Activated naive CD4-positive, alpha-beta T cell (primary cell): ENCODE data around the gene SECTM1.

ENCODE experiments used
- DNase-seq, 4 experiments: peaks; one replicate each; lab custom pipeline; 2025; lab: John Stamatoyannopoulos, UW

SECTM1 gene

DNA sequence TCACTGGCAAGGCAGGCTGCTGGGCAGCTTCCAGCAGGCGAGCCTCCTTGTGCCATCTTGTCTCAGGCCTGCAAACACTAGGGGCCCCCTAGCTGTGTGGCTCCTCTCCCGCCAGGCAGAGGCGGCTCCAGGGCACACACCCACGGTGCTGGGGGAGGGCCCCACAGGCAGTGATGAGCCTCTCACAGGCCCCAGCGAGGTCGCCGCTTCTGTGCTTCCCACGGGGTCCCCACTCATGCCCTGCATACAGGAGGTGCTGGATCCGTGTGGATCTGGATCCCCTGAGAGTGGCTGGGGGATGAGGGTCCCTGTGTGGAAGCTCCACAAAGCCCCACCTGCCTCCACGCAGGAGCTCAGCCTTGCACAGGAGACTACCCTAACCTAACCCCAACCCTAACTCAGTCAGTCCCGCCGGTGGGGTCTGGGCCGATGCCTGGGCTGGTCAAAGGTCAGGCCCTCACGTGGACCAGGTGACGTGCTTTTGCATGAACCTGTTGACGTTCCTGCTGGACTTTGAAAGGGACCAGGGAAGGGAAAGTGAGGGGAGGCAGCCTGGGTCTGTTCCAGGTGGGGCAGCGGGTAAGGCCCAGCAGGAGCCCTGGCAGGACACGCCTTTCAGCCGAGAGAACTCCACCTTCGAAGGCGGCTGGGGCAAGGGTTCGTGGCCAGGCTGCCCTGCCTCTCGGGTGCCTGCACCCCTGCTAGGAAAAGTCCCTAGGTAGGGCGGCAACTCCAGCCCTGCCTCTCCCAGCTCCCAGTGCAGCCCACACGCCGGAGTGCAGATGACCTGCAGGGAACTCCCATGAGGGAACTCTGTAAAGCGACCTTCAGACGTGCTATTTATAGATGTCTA is 5.2 kb downstream of the SECTM1 start:
- no peak for DNase-seq

DNA sequence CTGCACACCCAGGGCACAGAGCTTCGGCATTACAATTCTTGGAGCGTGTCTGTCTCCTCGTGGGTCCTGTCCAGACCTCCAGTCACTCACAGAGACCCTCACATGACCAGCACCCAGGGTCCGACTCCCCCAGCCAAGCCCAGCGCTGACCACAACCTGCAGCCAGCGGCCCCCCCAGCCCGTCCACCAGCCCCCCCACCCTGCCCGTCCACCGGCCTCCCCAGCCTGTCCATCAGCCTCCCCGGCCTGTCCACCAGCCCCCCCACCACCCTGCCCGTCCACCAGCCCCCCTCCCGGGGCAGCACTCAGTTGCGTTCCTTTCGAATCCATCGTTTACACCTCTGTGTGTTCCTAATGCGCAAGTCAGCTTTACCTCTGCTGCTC is 5.8 kb downstream of the SECTM1 start:
- no peak for DNase-seq

DNA sequence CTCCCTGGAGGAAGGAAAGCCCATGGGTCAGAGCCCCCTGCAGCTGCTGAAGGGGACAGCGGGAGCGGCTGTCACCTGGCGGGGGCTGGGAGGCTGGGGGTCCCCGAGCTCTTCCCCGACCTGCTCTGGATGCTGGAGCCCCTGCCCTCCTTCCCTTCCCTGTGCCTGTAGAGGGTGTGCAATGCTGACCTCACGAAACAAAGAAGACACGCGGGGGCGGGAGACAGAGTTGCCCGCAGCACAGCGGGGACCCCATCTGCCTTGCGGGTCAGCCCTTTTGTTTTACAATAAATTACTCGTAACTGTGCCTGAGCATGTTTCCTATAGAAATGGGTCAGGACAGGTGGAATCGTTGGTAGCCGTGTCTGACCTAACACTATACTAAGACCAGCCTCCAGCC is 6.3 kb downstream of the SECTM1 start:
- DNase-seq, result no peak

DNA sequence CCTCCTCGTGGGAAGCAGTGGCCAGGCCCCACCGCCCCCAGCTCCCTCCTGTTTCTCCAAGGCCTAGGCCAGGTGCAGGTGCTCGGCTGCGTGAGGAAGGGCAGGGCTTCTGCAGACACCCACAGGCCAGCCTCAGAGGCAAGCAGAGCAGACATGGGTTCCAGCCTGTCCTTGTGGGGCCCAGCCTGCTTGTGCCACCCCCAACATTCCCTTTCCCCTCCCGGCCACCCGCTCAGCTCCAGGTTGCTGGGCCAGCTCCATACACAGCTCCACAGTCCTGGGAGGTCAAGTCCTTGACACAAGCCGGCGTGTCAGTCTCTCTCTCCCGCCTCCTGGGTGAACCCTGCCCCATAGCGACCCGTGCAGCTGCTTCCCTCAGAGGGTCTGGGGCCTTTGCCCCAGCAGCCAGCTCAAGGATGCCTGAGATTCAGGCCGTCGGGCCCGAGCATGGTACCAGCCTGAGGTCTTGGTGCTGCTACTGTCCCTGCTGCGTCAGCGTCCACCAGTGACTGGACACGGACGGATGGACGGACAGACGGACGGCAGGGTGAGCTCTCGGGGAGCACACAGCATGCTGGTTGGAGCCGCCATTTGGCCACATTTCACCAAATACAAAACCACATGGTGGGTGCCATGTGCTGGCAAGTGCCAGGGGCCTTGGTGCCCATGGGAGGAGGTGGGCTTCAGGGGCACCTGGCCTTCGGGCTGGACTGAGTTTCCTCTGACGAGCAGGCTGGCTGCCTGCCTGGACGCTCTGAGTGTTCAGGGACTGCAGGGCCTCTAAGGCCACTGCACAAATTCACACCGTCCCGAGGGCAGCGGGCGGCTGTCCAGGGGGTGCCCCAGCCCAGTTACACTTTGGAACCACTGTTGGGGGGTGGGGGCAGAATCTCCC is 8.0 kb downstream of the SECTM1 start:
- no peak for DNase-seq

DNA sequence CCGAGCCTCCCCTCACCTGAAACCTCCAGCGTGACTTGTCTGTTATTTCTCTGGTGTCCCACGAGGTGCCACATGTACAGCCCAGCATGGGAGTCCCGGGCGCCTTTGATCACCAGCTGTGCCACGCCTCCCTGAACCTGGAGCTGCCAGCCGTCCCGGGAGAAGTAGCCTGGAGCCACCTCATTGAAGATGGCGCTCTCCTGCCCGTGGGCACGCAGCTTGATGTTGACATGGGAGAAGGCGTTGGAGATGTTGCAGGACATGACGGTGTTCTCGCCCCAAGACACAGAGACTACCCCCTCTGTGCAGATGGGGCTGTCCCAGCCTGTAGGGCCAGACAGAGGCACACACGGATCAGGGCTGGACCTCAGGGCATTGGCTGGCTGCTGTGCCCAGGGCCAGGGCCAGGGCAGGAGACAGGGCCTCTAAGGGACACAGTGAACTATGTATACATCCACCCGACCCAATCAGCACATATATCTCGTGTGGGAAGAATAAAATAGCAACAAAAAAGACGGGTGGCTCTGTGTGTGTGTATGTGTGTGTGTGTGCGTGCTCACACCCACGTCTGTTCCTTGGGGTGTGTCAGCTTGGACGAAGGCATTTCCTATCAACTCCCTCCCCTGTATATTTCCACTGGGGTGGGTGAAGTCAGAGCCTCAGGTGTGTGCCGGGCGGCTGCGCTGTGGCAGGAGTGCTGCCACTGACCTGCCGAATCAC is 8.8 kb downstream of the SECTM1 start:
- no peak for DNase-seq

DNA sequence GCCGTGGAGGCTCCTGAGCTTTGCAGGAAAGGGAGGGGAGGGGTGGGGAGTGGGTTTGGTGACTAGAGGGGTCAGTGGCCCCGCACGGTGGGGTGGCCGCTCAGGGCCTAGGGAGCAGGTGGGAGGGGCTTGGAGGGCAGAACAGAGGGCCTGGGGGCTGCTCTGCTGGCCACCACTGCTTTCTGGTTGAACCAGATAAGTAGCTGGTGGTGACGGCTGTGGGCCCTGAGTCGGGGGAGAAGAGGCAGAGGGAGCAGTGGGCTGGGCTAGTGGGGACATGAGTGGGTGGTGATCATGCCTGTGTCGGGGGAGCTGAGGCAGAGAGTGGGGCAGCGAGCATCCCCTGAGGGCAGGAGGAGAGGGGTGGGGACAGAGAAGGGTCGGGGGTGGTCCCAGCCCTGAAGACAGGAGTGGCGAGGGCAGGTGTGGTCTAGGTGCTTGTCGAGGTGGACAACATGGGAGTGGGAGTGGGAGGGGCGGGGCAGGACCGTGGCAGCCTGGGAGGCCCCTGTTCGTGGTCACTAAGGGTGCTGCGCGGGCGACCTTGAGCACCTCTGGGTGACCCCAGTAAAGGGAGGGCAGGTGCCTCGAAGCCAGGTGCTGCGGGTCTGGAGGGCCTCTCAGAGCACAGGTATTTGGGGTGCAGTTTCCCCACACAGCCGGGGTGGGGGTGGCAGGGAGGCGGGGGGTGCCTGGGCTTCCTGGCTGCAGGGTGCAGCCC is 9.9 kb downstream of the SECTM1 start:
- no peak for DNase-seq

DNA sequence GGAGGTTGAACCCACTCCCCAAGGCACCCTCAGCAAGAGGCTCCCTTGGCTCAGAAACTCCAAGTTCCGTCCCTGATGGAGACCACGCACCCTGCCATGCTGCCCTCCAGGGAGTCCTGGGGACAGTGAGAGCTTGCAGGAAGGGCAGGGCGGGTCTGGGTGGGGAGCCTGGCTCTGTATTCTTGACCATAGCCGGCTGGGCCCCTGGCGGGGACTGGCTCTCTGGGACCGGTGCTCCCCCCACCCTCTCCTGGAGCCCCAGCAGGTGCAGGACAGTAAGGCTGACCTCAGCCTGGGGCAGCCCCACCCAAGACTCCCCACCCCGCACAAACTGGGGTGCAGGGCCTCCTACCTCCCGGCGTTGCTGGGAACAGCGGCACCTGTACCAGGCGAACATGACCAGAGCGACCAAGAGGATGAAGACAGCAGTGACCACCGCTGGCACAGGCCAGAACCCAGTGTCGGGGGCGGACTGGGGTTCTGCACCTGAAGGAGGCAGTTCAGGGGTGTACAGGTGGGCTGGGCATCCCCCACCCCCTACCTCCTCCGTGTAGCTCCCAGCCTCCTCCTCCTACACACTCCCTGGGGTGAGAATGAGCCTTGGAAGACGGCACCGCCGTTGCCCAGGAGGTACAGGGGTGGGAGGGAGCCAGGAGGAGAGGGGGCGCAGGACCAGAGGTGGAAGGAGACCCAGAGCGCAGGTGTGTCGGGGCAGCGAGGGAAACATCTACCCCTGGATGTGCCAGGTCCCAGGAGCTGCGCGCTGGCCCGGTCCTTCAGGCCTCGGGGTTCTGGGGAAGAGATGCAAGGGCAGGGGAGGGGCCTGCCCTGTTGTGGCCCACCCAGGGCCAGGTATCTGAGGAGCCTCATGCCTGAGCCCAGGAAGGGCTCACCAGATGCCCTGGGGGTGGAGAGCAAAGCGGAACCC is 10.8 kb downstream of the SECTM1 start:
- DNase-seq, result no peak

DNA sequence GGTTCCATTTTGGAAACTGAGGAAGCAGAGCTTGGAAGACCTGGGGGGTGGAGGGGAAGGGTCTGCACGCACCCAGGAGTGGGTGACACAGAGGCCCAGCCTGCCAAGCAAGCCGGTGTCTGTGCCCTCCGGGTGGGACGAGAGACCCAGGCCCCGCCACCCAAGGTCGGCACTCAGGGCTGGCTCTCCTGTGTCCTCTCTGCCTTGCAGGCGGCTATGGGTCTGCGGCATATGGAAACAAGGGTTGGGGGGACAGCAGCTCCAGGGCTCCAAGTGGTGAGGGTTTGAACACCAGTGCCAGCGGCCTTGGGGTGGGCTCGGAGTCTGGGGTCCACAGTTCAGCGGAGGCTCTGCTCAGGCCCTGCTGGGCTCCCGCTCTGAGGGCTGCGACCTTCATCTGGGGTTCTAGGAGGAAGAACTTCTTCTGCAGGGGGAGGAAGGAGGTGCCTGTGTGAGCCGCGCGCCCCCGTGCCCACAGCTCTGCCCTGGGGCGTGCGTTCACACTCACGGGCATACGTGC is 11.6 kb downstream of the SECTM1 start:
- DNase-seq, result no peak

DNA sequence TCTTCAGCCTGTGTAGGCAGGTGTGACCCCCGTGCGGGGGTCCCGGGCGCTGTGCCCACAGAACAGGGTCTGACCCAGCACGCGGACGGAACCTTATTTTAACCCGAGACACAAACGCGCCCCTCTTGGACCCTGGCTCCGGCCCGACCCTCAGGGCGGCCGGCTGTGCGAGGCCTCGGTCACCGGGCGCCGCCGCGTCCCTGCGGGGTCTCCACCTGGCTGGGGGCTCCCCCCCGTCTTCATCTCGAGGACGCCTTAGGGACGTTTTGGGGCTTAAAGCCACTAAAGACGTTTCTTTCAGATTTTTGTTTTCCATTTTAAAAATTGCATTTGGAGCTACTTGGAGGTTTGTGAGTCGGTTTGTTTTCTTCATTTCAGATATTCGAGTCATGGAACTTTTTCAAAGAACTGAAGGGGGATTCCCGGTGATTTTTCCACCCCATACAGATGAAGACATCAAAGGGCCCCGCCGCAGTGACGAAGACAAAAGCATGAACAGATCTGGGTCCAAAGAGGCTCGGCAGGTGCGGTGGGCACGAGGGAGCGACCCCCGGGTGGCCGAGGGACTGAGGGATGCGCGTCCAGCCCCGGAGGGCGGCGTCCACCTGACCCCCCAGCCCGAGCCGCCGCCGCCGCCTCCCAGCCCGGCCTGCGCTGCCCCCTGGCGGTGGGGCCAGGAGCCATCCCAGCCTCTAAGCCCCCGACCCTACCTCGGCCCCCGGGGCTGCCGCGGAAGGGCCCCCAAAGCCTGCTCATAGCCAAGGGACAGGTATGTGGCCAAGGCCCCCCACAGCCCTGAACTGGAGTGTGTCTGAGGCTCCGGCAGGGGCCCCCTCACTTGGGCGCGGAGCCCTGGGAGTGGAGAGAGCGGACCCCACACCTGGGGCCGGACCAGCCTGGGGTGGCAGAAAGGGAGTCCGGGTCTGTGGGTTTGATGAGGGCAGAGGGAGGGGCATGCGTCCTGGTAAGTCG is 12.3 kb downstream of the SECTM1 start:
- DNase-seq, result peak; percentile 55 to 58 (median 57)

DNA sequence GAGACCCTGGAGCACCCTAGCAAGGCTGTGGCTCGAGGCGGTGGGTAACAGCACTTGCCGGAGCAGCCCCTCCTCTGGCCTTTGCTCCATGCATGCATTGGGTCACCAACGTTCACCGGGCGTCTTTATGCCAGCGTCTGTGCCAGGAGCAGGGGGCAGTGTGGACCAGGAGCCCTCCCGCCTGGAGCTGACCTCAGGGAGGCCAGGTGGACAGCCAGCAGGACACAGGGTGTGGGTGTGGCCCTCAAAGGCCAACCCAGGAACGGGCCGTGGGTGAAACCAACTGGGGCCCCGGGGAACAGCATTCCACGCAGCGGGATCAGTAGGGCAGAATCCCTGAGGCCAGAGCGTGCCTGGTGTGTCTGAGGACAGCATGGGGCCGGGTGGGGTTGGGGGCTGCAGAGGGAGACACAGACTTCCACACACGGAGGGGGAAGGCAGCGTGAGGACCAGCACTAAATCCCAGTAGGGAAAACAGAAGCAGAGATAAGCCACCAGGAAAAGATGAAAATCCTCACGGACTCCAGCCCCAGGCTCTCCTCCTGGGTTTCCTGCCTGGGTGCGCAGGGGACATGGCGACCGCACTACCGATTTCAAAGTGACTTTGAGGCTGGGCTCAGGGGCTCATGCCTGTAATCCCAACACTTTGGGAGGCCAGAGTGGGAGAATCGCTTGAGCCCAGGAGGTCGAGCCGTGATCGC is 13.3 kb downstream of the SECTM1 start:
- DNase-seq, result no peak

DNA sequence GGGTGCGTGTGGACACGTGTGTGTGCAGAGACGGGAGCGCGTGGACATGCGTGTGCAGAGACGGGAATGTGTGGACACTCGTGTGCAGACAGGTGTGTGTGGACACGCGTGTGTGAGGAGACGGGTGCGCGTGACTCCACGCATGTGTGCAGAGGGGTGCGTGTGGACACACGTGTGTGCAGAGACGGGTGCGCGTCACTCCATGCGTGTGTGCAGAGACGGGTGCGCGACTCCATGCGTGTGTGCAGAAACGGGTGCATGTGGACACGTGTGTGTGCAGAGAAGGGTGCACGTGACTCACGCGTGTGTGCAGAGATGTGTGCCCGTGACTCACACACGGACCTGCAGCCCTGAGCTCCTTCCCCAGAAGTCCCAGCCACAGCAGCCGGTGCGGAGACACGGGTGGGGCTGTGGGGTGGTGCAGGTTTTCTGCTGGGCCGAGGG is 13.9 kb downstream of the SECTM1 start:
- no peak for DNase-seq

DNA sequence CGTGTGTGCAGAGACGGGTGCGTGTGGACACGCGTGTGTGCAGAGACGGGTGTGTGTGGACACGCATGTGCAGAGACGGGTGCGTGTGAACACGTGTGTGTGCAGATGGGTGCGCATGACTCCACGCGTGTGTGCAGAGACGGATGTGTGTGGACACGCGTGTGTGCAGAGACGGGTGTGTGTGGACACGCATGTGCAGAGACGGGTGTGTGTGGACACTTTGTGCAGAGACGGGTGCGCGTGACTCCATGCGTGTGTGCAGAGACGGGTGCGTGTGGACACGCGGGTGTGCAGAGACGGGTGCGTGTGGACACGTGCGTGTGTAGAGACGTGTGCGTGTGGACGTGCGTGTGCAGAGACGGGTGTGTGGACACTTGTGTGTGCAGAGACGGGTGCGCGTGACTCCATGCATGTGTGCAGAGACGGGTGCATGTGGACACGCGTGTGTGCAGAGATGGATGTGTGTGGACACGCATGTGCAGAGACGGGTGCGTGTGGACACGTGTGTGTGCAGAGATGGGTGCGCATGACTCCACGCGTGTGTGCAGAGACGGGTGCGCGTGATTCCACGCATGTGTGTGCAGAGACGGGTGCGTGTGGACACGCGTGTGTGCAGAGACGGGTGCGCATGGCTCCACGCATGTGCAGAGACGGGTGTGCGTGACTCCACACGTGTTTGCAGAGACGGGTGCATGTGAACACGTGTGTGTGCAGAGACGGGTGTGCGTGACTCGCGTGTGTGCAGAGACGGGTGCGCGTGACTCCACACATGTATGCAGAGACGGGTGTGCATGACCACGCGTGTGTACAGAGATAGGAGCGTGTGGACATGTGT is 14.6 kb downstream of the SECTM1 start:
- DNase-seq, result no peak

DNA sequence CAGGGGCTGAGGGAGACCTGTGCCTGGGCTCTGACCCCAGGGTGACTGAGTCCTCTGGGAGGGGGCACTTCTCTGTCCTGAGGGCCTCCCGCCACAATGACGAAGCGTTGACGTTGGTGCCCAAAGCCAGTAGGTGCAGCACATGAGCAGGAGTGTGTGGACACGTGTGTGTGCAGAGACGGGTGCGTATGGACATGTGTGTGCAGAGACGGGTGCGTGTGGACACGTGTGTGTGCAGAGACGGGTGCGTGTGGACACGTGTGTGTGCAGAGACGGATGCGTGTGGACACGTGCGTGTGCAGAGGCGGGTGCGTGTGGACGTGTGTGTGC is 15.4 kb downstream of the SECTM1 start:
- no peak for DNase-seq

DNA sequence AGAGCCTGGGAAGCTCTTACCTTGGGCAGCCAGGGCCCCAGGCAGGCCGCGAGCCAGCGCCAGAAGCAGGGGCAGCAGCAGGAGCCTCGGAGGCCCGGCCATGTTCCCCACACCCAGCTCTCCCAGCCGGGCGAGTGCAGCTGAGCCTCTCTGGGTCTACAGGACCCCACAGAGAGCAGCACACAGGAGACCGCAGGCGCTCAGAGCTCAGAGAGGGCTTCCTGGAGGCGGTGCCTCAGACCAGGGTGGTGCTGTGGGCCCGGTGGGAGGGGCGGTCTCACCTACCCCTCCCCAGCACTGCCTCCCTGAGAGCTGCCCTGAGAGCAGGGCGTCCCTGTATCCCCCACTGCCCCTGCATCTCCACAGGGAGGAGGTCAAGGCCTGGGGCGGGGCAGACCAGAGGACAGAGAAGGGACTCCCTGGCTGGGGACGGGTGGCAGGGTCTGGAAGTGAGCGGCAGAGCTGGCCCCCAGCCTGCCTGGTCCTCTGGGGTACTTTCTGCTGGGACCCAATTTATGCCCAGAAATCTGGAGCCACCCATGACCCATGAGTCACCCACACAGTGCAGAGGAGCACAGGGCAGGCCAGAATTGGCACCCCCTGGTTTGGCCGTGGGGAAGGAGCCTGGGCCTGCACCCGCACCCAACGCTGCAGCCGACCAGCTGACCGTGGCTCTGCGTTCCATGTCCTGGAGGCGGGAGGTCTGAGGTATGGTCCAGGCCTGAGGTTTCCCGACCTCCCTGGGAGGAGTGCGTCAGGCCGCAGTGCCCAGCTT is 16.0 kb downstream of the SECTM1 start, which contains the start of gene CD7:
TSS of gene CD7 (minus strand) at position 215 of the 775 bp plus-strand sequence. CDS start at position 102, 113 bp downstream.
- DNase-seq, result peak in 2 of 4 experiments; percentile 37 to 70

DNA sequence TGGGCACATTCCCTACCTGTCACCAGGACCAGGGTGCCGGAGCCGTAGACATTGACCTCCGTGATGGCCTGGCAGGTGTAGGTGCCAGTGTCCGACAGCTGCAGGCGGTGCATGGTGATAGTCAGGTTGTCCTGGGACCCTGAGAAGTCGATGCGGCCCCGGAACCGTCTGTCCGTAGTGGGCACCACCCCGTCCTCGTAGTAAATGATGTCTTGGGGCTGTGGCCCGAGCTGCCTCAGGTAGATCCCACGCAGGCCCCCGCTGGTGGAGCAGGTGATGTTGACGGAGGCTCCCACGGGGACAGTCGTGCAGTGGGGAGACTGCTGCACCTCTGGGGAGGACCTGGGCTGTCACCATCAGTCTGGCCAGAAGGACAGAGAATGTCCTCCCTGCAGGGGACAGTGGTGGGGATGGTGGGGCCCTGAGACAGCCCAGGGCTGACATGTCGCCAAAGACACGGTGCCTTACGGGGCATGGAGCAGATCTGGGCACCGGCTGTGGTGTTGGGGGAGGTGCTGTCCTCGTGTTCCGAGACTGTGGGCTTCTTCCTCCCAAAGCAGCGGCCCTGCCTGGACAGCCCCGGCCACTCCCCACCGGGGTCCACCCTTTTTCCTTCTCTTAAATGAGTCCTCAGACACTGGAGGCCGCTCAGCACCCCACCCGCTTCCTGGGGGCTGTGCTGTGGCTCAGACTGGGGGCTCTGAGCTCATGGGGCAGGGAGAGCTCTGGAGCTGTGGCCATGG is 16.7 kb downstream of the SECTM1 start:
- DNase-seq, result peak in 1 of 4 experiments; percentile 44
